ENCODE results near the gene OR8G5.

DNA sequence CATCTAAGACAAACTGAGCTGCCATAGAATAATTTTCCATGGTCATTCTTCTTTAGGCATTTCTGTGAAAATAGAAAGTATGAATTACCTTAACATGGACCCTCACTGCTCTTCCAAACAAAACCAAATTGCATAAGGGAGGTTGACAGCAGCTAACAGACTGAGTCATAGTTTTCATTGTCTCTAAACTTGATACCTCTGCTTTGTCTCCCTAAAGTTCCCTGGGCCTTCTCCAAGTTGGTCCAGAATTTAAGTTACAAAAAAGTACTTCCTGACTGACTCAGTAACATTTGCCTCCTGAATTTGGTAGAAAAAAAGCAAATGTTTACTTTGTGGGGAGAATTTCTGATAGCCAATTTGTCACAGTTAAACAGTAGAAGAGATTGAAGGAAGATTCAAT is 54.5 kb downstream of the OR8G5 start:
- TF ChIP-seq, protein P1, sequence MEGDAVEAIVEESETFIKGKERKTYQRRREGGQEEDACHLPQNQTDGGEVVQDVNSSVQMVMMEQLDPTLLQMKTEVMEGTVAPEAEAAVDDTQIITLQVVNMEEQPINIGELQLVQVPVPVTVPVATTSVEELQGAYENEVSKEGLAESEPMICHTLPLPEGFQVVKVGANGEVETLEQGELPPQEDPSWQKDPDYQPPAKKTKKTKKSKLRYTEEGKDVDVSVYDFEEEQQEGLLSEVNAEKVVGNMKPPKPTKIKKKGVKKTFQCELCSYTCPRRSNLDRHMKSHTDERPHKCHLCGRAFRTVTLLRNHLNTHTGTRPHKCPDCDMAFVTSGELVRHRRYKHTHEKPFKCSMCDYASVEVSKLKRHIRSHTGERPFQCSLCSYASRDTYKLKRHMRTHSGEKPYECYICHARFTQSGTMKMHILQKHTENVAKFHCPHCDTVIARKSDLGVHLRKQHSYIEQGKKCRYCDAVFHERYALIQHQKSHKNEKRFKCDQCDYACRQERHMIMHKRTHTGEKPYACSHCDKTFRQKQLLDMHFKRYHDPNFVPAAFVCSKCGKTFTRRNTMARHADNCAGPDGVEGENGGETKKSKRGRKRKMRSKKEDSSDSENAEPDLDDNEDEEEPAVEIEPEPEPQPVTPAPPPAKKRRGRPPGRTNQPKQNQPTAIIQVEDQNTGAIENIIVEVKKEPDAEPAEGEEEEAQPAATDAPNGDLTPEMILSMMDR (IDR thresholded peaks at IDR 0.05), result no peak
- TF ChIP-seq POLR2A (IDR thresholded peaks at IDR 0.05), result no peak
